Prostate gland (tissue), 1 donor: Measurements from ENCODE around the gene TMPRSS5.

Experiments
- POLR2A ChIP-seq: fragments of 450-650 bp; IDR thresholded peaks from one replicate; pipeline ENCODE4 v1.6.1; 2016; ENCODE audit warnings: antibody characterized with exemption, mild to moderate bottlenecking
- POLR2AphosphoS5 ChIP-seq: sonication (generic); formaldehyde crosslinking; IDR thresholded peaks from one replicate; pipeline ENCODE4 v1.6.1; 2017; ENCODE audit warnings: antibody characterized with exemption

GRCh38 chr11:113670149-113670830 is 35.8 kb downstream of the TMPRSS5 start:
- TF ChIP-seq POLR2AphosphoS5, result no peak
- no peak for TF ChIP-seq POLR2A
